Measurements from ENCODE around the gene CSF1R. TPM values are rescaled to one million over a fixed set of nuclear protein-coding genes. Genes with fewer than 3 reads are reported as not detected.
A peak's percentile ranks its signal among the peaks of the same experiment; 100 is the strongest.

CSF1R gene
- total and polyA plus RNA-seq, 2 of the 4 experiments (the other 2 are of a cell fraction) = 0.14 to 0.36 TPM

DNA sequence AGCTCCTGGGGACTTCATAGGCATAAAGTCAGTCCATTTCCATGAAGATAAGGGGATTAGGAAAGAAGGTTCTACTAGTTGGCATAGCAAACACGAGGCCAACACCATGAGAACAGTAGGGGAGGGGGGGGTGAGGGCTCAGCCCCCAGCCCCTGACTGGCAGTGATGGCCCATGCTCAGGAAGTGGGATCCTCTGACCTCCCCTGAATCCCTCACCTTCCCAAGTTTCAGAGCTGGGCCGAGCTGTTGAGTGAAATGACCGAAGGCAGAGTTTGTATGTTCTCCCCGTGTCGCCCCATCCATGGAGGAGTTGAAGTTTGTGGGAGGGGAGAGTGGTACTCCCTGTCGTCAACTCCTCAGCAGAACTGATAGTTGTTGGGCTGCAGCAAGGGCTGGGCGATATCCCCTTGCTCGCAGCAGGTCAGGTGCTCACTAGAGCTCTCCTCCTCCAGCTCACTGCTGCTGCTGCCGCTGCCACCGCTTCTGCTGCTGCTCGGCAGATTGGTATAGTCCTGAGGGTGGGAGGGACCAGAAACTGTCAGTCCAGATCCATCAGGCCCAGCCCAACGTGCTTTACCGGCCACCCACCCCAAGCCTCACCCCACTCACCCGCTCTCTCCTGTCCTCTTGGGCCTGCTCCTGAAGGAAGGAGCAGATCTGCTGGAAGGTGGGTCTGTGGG lies 32.5 kb downstream of the CSF1R start:
- peaks cover 54% of the 10 kb centered on the region for H3K36me3 ChIP-seq (ENCODE audit: control insufficient read depth, insufficient read depth, low read length)
- no peak overlapping the region for H3K4me2 ChIP-seq (ENCODE audit: low read depth, low read length)
- TF ChIP-seq CTCF (conservative IDR thresholded peaks at IDR 0.05; ENCODE audit: low read depth, low read length) (no peak), MAFK (IDR thresholded peaks at IDR 0.05; ENCODE audit: low read depth, low read length) (no peak), MAZ (IDR thresholded peaks at IDR 0.05; ENCODE audit: borderline replicate concordance, low read depth, low read length) (no peak), CHD1 (IDR thresholded peaks at IDR 0.05; ENCODE audit: low read depth, low read length) (no peak), RFX5 (IDR thresholded peaks at IDR 0.05; ENCODE audit: low read depth, low read length) (no peak), RCOR1 (IDR thresholded peaks at IDR 0.05; ENCODE audit: insufficient replicate concordance, low read length) (no peak), NFE2L2 (IDR thresholded peaks at IDR 0.05; ENCODE audit: low read depth, low read length) (no peak), SMC3 (IDR thresholded peaks at IDR 0.05; ENCODE audit: low read depth, low read length) (no peak), MXI1 (IDR thresholded peaks at IDR 0.05; ENCODE audit: borderline replicate concordance, low read depth, low read length) (no peak), RAD21 (IDR thresholded peaks at IDR 0.05; ENCODE audit: low read length) (no peak), FOS (IDR thresholded peaks at IDR 0.05; ENCODE audit: low read depth, low read length) (no peak)
- TF ChIP-seq, protein P1, sequence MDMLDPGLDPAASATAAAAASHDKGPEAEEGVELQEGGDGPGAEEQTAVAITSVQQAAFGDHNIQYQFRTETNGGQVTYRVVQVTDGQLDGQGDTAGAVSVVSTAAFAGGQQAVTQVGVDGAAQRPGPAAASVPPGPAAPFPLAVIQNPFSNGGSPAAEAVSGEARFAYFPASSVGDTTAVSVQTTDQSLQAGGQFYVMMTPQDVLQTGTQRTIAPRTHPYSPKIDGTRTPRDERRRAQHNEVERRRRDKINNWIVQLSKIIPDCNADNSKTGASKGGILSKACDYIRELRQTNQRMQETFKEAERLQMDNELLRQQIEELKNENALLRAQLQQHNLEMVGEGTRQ (IDR thresholded peaks at IDR 0.05; ENCODE audit: low read depth, low read length) = no peak
- TF ChIP-seq, protein P2, sequence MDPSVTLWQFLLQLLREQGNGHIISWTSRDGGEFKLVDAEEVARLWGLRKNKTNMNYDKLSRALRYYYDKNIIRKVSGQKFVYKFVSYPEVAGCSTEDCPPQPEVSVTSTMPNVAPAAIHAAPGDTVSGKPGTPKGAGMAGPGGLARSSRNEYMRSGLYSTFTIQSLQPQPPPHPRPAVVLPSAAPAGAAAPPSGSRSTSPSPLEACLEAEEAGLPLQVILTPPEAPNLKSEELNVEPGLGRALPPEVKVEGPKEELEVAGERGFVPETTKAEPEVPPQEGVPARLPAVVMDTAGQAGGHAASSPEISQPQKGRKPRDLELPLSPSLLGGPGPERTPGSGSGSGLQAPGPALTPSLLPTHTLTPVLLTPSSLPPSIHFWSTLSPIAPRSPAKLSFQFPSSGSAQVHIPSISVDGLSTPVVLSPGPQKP (IDR thresholded peaks at IDR 0.05; ENCODE audit: borderline replicate concordance, low read depth, low read length) = no peak
- H3K9me1 ChIP-seq (ENCODE audit: insufficient read depth, low read length) = peaks cover 45% of the 10 kb centered on the region
- peaks cover 26% of the 10 kb centered on the region for H3K4me1 ChIP-seq (ENCODE audit: control insufficient read depth, insufficient read depth, low read length)
- H4K8ac ChIP-seq (ENCODE audit: low read depth in 2 of 2, low read length in 2 of 2) = peak overlapping the region in 1 of 2 experiments; percentile 81; a peak in 3 of 4 replicates
- ChIA-PET POLR2A (ENCODE audit: unreplicated experiment) (no interaction called here), CTCF (interaction anchor here (0.6 kb wide), 1 partner anchor 41 kb away, joined by 5 read pairs; no protein-coding TSS in a partner anchor)
- WGBS, 2 experiments (ENCODE audit: extremely low coverage in 2 of 2, insufficient read length in 1 of 2) = no CpG with 5 or more reads among the region's 14 CpGs
- H2BK15ac ChIP-seq (ENCODE audit: low read depth, low read length) = peak overlapping the region; percentile 45; the same call in 2 of the 3 replicates
- peak overlapping the region; percentile 34; the same call in 1 of the 2 replicates for H4K5ac ChIP-seq (ENCODE audit: low read depth, low read length)
- H3K27ac ChIP-seq (ENCODE audit: insufficient read depth, low read length) = peak overlapping the region; percentile 50; the same call in 1 of the 2 replicates
- H3K79me1 ChIP-seq (ENCODE audit: low read depth in 1 of 2, low read length in 2 of 2) = peaks cover 4 to 39% of the 10 kb centered on the region in 2 experiments; a peak in 3 of 4 replicates
- H3K4ac ChIP-seq (ENCODE audit: low read depth, low read length) = peak overlapping the region; percentile 85
- H3K14ac ChIP-seq (replicated peaks; ENCODE audit: low read depth, low read length) = peak overlapping the region; percentile 65
- H3K56ac ChIP-seq (ENCODE audit: extremely low read depth, insufficient read depth, low read length) = no peak overlapping the region
- peak overlapping the region; percentile 42; the same call in 1 of the 2 replicates for H3K18ac ChIP-seq (ENCODE audit: low read depth, low read length)
- no peak for DNase-seq
- peak overlapping the region; percentile 55; the same call in 1 of the 2 replicates for H3K23ac ChIP-seq (ENCODE audit: low read depth, low read length)
- ATAC-seq (ENCODE audit: low read depth) = no peak
- peak overlapping the region; percentile 89 for H2AK9ac ChIP-seq (replicated peaks; ENCODE audit: low read depth, low read length, poor library complexity)
- dilution Hi-C loops (cut with HindIII; ENCODE audit: low sequenced_read_pairs, unreplicated experiment) = no loop called here
- H3K9me3 ChIP-seq (ENCODE audit: control insufficient read depth, insufficient read depth, low read length) = no peaks in the 10 kb centered on the region
- no peaks in the 10 kb centered on the region; the same call in 1 of the 2 replicates for H4K20me1 ChIP-seq (ENCODE audit: insufficient read depth, low read length)
- H2AK5ac ChIP-seq (ENCODE audit: low read depth, low read length) = peak overlapping the region; percentile 91
- intact Hi-C loops (cut with micrococcal nuclease) = no loop called here
- H3K9ac ChIP-seq (ENCODE audit: low read depth, low read length) = no peak overlapping the region
- peak overlapping the region; percentile 74 for H2BK5ac ChIP-seq (ENCODE audit: low read depth, low read length, poor library complexity, severe bottlenecking)
- peak overlapping the region; percentile 88 for H2BK120ac ChIP-seq (ENCODE audit: low read depth, low read length)
- peak overlapping the region; percentile 88 for H4K91ac ChIP-seq (ENCODE audit: insufficient read depth, low read depth, low read length)
- in situ Hi-C loops (cut with MboI; ENCODE audit: low sequenced_read_pairs) = no loop called here
- peak overlapping the region; percentile 79 for H2BK20ac ChIP-seq (ENCODE audit: low read depth, low read length)
- no peaks in the 10 kb centered on the region for H3K27me3 ChIP-seq (ENCODE audit: control insufficient read depth, insufficient read depth, low read length)
- H2AFZ ChIP-seq (replicated peaks; ENCODE audit: low read length, poor library complexity) = no peak overlapping the region
- no peak overlapping the region for H3K4me3 ChIP-seq (ENCODE audit: insufficient read depth, low read depth, low read length)
- BruUV-seq (replicated peaks) = no TSS peak
